GM10847 (cell line): Measurements from ENCODE around the gene NLGN3.

ENCODE experiments used
- POLR2A ChIP-seq: IDR thresholded peaks from 2 replicates; pipeline ENCODE4 v1.6.1; 2011; ENCODE audit not compliant: insufficient read length; ENCODE audit errors: extremely low read depth

The NLGN3 gene

GRCh38 chrX:71175531-71175930, 30.9 kb downstream of the NLGN3 start:
- no peak for TF ChIP-seq POLR2A

- no peak for TF ChIP-seq POLR2A
Measured at GRCh38 chrX:71177327-71177726, 32.7 kb downstream of the NLGN3 start.

- no peak for TF ChIP-seq POLR2A
Measured at GRCh38 chrX:71178908-71179307, 34.3 kb downstream of the NLGN3 start.

GRCh38 chrX:71181558-71181909, 36.9 kb downstream of the NLGN3 start:
- no peak for TF ChIP-seq POLR2A

GRCh38 chrX:71181910-71182799, 37.5 kb downstream of the NLGN3 start:
- no peak for TF ChIP-seq POLR2A

- no peak for TF ChIP-seq POLR2A
Measured at GRCh38 chrX:71182871-71183270, 38.2 kb downstream of the NLGN3 start.

GRCh38 chrX:71183341-71183740, 38.7 kb downstream of the NLGN3 start:
- TF ChIP-seq POLR2A = no peak

GRCh38 chrX:71184092-71184491, 39.5 kb downstream of the NLGN3 start:
- no peak for TF ChIP-seq POLR2A

- no peak for TF ChIP-seq POLR2A
Measured at GRCh38 chrX:71184803-71185495, 40.3 kb downstream of the NLGN3 start.

GRCh38 chrX:71191248-71191647, 46.6 kb downstream of the NLGN3 start:
- TF ChIP-seq POLR2A = no peak

GRCh38 chrX:71195964-71196649, 51.5 kb downstream of the NLGN3 start:
- no peak for TF ChIP-seq POLR2A

GRCh38 chrX:71198066-71198465, 53.4 kb downstream of the NLGN3 start:
- TF ChIP-seq POLR2A = no peak

GRCh38 chrX:71199252-71200008, 54.8 kb downstream of the NLGN3 start:
- no peak for TF ChIP-seq POLR2A

GRCh38 chrX:71210816-71211215, 66.2 kb downstream of the NLGN3 start:
- TF ChIP-seq POLR2A = no peak

GRCh38 chrX:71212536-71212935, 67.9 kb downstream of the NLGN3 start:
- TF ChIP-seq POLR2A = no peak
